ENCODE data around the gene ZNF672.
"Not testable (repeated sequence)": the region's sequence is repeated elsewhere in the genome, so short reads cannot be mapped to it uniquely, and the experiment has no call there.

Gene ZNF672

GRCh38 chr1:248858096-248858890 lies 20.3 kb downstream of the ZNF672 start:
- DNase-seq, result peak; percentile 23

- peak; percentile 97 for DNase-seq
Observed at GRCh38 chr1:248858891-248859889, 21.2 kb downstream of the ZNF672 start, which contains the start of gene ZNF692. TSS of gene ZNF692 (minus strand) at chr1:248859085. CDS start at chr1:248858309, 776 bp downstream.

GRCh38 chr1:248860007-248860406 lies 22.0 kb downstream of the ZNF672 start:
- no peak for DNase-seq

GRCh38 chr1:248861616-248862015 lies 23.6 kb downstream of the ZNF672 start:
- DNase-seq, result no peak

- DNase-seq, result no peak
Observed at GRCh38 chr1:248862695-248862997, 24.6 kb downstream of the ZNF672 start.

GRCh38 chr1:248862998-248863881 lies 25.2 kb downstream of the ZNF672 start:
- peak; percentile 84 for DNase-seq

GRCh38 chr1:248871837-248872401 lies 33.9 kb downstream of the ZNF672 start:
- no peak for DNase-seq

- peak; percentile 49 for DNase-seq
Observed at GRCh38 chr1:248872752-248873408, 34.9 kb downstream of the ZNF672 start.

- DNase-seq, result peak; percentile 94
Observed at GRCh38 chr1:248873409-248873992, 35.5 kb downstream of the ZNF672 start.

GRCh38 chr1:248873993-248874533 lies 36.0 kb downstream of the ZNF672 start:
- DNase-seq, result peak; percentile 91

GRCh38 chr1:248881261-248881660 lies 43.2 kb downstream of the ZNF672 start:
- no peak for DNase-seq

GRCh38 chr1:248882427-248882826 lies 44.4 kb downstream of the ZNF672 start:
- DNase-seq, result not testable (repeated sequence)

- no peak for DNase-seq
Observed at GRCh38 chr1:248884632-248885295, 46.7 kb downstream of the ZNF672 start.

GRCh38 chr1:248885646-248886045 lies 47.6 kb downstream of the ZNF672 start:
- no peak for DNase-seq

GRCh38 chr1:248886237-248886895 lies 48.3 kb downstream of the ZNF672 start:
- no peak for DNase-seq

- DNase-seq, result not testable (repeated sequence)
Observed at GRCh38 chr1:248889914-248890243, 51.9 kb downstream of the ZNF672 start.

GRCh38 chr1:248890549-248891498 lies 52.8 kb downstream of the ZNF672 start:
- no peak for DNase-seq

GRCh38 chr1:248891758-248892157 lies 53.7 kb downstream of the ZNF672 start:
- no peak for DNase-seq

- DNase-seq, result no peak
Observed at GRCh38 chr1:248892590-248892989, 54.6 kb downstream of the ZNF672 start.

Measured in CD4-positive, alpha-beta T cell treated with Interleukin-10 for 1 hour (primary cell).